DMS153 (cell line): ENCODE results near the gene COL5A1.
A peak's percentile ranks its signal among the peaks of the same experiment; 100 is the strongest.

Source experiments
- DNase-seq: peaks from one replicate; lab custom pipeline; 2025; lab: John Stamatoyannopoulos, UW

Gene COL5A1

DNA sequence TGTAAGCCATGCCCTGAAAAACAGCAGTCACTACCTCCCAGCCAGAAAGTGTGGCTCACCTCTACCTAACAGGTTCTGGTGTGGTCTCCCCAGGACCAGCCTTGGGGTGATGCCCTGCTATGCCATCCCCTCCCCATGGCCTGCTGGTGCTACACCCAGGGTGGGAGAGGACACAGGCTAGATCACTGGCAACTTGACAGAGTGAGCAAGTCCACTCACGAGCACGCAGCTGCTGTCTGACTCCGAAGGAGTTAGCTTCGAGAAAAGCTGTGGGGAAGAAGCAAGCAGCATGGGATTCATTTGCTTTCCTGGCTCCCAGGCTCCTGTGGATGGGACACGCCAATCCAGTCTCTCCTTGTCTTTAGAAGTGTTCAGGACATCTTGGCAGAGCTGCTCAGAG lies 102.2 kb downstream of the COL5A1 start:
- DNase-seq: no peak

DNA sequence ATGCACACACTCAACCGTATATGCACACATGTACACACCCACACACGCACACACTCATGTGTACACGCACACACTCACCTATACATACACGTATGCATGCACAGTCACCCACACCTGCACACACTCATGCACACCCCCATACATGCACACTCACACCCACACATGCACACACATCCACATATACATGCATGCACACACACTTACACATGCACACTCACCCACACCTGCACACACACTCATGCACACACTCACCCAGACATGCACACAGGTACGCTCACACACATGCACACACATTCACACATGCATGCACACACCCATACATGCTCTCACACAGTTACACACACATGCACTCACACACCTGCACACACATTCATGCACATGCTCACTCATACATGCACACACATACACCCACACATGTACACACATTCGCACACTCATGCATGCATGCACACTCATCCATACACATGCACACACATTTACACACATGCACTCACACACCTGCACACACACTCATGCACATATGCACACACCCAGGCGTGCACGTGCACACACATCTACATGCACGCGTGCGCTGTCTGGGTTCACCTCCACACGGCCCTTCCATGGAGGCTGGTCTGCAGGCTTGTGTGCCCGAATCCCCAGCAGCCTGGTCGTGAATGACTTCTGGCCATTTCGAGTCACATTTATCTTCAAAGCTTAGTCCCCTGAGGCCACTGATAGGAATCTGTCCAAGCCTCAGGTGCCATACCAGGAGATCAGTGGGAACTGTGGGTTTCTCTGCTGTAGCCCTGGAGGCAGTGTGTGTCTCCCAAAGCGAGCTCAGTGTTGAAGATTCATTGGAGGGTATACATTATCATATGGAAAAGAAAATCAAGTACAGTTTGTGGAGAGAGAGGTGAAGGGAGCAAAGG lies 103.0 kb downstream of the COL5A1 start:
- no peak for DNase-seq

DNA sequence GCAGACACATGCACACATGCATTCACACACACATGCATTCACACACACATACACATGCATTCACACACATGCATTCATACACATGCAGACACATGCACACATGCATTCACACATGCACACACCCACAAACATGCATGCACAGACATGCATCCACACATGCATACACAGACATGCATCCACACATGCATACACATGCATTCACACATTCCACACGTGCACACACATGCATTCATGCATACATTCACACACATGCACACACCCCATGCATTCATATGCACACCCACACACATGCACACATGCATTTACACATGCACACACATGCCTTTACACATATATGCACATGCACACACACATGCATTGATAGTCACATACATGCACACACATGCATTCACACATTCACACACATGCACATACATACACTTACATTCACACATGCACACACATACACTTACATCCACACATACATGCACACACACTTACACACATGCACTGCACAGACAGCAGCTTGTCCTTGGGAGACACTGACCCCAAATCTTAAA lies 106.4 kb downstream of the COL5A1 start:
- DNase-seq: no peak

DNA sequence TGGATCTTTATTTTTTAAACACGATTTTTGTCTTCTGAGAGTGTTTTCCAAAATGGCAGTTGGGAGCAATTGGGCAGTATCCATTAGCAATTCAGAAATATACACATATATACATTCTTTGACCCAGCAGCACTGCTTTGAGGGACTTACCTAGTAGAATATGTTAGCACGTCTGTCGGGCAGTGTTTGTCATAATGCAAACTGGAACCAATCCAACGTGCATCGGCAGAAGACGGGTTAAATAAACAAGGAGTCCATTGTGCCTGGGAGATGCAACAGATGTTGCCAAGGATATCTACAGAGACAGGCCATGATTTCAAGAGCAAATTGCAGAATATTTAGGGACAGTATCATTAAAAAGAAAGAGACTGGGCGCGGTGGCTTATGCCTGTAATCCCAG lies 107.0 kb downstream of the COL5A1 start:
- DNase-seq: peak; percentile 39

DNA sequence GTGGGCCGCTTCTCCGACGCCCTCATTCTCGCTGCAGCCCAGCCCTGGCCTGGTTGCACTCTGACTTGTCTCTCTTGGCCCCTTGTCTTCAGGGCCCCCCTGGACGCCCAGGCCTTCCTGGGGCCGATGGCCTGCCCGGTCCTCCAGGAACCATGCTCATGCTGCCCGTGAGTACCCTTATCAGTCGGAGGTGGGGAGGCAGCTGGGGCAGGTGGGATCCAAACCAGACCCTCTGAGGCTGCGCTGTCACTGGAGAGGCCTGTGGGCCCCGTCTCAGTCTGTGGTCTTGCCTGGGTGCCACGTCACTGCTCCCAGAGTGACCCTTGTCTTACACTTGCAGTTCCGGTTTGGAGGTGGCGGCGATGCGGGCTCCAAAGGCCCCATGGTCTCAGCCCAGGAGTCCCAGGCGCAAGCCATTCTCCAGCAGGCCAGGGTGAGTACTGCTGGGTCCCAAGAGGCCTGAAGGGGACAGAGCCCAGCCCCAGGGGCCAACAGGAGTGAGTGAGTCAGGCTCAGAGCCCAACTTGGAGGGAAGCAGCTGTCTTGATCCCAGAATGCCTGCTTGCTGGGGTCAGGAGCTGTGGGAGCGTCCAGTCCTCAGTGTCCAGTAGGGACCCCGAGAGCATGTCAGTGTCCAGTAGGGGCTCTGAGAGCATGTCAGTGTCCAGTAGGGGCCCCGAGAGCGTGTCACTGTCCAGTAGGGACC lies 109.0 kb downstream of the COL5A1 start:
- no peak for DNase-seq

DNA sequence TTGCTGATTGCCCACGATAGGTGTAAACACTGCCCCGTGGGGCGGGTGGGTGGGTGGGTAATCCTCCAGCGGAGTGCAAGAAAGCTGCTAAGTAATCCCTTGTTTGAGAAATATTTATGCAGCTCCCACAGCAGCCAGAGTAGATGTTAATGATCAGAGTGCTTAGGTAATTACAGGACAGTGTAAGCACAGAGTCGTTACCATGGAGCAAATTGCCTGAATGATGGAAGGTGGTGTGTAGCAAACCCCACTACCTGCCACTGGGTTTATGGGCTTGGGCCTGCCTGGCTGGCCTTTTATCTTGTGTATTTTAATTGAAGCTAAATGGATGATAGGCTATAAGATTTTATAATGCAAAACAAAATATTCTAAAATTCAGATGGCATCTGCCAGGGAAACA lies 110.0 kb downstream of the COL5A1 start:
- no peak for DNase-seq

DNA sequence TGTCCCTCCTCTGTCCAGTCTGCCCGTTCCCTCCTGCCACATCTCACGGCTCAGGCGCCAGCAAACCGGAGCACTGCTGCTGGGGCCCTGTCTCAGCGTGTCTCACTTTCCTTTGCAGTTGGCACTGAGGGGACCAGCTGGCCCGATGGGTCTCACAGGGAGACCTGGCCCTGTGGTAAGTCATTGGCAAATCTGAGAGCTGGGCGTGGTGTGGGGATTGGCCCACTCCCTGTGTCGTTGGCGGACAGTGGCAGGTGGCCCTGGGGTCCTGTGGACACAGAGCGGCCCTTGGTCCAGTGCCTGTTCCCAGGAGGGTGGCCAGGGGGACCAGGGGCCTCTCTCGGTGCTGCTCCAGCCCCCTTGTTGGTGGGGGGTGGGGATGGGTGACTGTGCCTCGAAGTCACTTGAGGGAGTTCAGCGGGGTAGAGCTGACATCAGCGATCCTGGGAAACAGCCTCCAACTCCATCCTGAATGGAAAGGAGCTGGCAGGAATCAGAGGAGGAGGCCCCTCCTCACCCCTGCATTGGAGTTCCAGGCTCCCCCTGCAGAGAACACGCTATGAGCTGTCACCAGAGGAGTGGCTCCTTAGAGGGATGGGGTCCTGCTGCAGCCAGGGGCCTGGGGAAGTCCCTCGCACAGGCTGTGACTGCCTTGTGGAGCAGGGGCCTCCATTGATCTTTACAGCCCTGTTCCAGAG lies 111.0 kb downstream of the COL5A1 start:
- DNase-seq: no peak

DNA sequence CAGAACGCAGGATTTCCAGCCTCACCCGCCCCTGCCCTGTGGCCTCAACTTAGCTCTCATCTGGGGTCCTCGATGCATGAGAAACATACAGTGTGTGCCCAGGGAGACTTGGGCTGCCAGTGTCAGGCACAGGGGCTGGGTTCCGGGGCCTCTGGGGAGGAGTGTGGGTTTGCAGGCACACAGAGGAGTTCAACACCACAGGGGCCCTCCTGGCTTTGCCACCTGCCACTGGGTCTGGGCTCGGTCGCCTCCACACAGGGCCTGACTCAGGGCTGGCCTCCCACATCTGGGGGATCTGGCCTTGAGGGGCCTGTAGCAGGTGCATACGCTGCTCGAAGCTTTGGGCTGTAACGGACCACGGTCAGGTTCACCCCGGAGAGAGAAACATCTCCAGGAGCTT lies 111.6 kb downstream of the COL5A1 start:
- DNase-seq: no peak

DNA sequence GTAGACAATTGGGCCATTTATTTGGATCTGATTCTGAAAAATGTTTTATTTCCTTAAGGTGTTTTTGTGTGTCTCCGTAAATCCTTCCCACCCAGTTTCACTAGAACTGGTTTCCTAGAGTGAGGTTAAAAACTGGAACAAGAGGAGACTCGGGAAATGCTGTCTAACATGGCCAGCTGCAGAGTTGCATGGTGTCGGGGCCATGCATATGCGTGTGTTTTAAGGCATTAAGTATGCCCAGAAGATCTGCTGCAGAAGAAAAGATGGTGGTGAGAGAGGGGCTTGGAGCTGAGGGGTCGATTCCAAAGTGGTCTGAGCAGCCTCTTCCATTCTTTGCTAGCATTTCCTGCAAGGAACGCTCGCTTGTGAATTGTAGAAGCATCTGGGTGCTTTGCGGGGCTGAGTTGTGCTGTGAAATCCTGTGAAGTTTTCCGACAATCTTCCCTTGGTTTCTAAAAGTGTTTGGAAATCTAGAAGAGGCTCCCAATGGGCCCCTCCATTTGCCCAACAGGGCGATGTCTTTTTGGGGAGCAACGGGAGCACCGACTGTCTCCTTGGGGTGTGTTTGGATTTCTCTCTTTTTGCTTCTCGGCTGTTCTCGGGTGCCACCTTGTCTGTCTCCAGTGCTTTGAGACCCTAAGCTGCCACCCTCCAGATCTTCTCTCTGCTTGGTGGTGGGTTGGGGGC lies 113.8 kb downstream of the COL5A1 start:
- DNase-seq: no peak

DNA sequence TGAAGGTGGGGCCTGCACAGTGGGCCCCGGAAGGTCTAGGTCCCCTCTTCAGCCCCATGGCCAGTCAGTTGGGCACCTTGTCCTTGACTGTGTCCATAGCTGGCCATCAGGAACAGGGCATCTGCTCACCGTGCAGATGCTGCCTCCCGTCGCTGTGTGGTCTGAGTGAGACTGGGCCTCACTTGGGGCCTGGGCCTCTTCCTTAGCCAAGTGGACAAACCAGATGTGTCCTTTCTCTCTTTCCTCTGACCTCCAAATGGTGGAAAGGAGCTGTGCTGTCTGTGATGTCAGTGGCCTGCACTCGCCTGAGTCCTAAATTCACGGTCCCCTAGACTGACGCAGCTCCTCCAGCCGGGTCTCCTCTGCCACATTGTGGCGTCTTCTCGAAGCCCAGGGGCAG lies 114.5 kb downstream of the COL5A1 start:
- no peak for DNase-seq

DNA sequence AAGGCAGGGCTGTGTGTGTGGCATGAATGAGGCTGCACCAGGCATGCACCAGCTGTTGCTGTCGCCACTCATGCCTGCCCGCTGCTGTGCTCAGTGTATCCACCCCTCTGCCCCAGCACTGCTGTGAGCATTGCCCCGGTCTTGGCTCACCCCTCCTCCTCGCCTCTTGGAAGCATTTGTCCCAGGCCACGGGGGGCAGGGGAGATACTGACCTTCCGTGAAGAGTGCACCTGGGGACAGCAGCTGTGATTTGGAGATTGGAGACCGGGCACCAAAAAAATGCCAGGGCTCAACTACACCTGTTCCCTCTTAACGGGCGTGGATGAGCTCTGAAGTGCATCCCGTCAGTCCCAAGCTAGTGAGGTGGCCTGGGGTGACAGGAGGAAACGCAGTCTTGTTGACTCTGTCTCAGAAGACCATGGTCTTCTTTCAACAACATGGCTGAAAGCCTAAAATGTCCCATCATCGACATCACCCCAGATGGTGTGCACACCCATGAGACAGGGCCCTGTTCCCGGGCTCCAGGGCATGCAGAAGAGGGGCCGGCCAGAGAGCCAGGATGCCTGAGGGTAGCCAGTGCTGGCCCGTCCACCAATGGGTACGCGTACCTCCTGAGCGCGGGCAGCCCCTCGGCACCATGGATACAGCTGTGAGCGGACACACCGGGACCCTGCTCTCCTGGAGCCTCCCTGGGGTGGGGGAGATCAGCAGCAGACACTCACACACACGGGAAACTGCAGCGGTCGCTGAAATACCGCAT lies 115.8 kb downstream of the COL5A1 start:
- DNase-seq: no peak

DNA sequence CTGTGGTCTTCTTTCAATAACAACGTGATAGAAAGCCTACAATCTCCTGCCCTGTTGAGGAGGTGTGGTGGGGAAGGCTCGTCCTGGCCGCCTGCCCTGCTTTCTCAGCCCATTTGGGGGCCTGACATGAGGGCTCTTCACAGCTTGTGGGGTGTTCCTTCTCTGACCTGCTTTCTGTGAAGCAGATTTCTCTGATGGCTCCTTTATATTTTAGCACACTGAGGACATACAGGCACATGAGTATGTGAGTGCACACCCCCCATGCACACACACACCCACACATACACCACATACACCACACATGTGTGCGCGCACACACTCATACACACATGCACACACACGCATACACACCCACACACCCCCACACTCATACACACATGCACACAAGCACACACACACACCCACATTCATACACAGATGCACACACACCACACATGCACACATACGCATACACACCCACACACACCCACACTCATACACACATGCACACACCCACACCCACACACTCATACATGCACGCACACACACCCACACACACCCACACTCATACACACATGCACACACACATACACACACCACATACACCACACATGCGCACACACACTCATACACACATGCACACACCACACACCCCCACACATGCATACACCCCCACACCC lies 117.5 kb downstream of the COL5A1 start:
- DNase-seq: no peak

DNA sequence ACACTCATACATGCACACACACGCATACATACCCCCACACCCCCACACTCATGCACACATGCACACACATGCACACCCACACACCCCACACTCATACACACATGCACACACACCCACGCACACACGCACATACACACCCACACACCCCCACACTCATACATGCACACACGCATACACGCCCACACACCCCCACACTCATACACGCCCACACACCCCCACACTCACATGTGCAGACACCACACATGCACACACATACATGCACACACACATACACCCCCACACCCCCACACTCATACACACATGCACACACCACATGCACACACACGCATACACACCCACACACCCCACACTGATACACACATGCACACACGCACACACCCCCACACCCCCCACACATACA lies 118.3 kb downstream of the COL5A1 start:
- no peak for DNase-seq

DNA sequence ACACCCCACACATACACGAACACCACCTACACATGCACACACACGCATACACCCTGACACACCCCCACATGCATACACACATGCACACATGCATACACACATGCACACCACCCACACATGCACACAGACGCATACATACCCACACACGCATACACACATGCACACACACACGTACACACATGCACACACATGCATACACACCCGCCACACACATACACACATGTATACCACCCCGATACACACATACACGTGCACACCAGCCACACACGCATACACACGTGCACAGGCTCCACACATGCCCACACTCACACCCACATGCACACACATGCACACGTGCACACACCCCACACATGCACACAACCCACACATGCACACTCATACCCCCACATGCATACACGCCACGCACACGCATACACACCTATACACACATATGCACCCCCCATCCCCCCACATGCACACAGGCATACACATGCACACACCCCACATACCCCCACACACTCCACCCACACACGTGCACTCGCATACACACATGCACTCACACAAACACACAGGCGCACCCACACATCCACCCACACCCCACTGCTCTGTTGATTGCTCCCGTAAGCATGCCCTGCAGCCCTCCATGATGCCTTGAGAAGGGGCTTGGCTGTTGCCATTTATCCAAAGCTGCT lies 119.3 kb downstream of the COL5A1 start:
- no peak for DNase-seq

DNA sequence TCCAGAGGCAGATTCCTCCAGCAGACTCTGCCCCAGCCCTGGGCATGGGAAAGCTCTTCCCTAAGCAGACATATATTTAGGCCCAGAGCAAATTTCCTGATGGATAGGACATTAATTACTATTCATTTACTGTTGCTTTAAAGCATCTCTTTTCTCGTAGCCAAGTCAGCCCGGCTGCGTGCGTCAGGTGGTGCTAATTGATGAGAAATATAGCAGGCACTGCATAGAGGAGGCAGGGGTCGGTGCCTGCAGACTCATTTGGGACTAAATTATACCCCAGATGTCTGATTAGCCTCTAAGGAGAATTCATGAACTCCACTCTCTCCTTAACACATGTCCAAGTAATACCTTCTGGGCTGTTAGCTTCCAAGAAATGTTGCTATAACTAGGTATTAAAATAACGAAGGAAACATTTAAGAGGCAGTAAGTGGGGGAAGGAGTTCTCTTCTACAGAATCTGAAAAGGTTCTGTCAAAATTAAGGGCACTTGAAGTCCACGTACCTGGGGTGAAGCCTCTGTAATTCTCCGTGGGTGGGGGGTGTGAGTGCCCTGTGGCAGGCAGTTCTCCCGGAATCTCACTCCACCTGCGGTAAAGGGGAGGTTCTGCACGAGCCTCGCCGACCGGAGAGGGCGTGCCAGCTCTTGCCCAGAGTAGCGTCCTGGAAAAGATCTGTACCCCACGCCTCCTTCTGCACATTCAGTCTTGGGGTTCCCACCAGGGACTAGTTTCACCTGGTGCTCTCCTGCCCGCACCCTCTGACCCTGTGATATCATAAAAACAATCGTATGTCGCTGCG lies 123.1 kb downstream of the COL5A1 start:
- no peak for DNase-seq

DNA sequence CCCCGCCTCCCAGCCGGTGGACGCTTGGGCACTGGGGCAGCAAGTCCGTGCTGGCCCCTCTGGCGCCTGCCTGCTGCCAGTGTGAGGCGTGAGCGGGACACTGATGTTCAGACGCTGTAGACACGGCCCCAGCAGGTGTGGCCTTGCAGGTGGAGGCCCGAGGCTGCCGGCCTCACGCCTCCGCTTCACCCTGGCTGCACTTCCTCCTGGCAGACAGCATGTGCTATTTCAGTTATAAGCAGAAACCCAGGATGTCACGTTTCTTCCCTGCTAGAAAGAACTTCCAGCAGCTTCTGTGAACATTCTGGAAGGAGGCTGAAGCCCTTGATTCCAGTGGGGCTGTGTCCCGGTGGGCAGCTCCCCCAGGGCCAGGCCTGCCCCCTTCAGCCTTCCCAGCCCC lies 124.2 kb downstream of the COL5A1 start:
- DNase-seq: no peak

DNA sequence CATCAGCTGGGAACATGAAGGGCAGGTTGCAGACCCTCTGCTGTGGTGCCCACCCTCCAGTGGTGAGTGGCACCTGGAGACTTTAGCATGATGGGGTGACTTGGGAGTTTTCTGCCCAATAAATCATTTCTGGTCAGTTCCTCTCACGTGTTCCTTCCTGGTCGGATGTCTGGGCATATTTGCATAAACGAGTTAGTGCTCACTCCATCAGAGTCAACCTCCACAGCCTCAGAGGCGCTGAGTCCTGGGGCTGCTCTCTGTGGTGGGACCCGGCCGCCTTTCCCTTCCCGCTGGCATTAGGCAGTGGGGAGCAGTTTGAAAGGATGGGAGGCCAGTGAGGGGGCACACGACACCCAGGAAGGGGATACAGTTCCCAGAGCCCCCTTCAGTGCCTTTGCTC lies 125.0 kb downstream of the COL5A1 start:
- DNase-seq: no peak

DNA sequence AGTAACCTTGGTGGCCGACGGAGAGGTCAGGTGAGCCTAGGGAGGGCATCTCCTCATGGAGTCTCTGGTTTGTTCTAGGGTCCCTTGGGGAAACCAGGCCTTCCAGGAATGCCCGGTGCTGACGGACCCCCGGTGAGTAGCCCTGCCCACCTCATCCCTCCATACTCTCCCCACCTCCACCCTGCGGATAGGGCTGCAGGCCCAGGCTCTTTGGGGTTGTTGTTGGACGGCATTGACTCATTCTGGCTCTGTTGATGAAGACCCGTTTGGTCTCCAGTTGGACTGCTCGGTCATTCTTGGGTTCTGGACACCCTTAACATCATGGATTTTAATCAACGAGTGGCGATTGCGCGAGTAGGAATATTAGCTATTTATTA lies 126.7 kb downstream of the COL5A1 start:
- no peak for DNase-seq

DNA sequence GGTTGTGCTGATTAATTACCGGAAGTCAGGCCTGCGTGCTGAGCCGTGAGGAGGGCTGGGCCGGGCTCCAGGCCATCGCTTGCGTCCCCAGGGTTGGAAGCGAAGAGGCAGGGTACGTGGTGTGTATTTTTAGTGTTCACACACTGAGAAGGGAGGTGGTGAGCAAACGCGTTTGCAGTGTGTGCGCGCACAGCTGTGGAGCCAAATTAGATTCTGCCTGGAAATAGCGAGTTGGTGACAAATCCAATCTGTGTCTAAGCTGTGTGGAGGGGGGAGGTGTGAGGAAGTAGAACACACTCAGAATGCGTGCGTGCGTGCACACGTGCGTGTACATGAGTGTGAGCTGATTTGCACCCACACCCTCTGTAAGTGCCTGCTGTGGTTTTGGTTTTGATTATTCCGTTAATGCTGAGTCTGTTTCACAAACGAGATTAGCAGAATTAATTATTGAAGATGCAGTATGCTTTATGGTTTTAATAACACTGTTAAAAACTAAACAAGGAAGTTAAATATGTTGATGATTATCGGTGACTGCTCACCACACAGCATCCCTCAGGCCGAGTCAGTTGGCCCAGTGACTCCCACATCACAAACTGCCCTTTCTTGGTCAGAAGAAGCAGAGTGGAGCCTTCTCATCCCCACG lies 127.2 kb downstream of the COL5A1 start:
- no peak for DNase-seq
